GM19463 (cell line): ENCODE measurements around the gene TRPM4.
"Not testable (repeated sequence)": the region's sequence is repeated elsewhere in the genome, so short reads cannot be mapped to it uniquely, and the experiment has no call there.

Experiments
- ATAC-seq: cut with Tn5 transposase; IDR thresholded peaks from one replicate; pipeline ENCODE4 v1.9.1; 2021; ENCODE audit warnings: mild to moderate bottlenecking, moderate library complexity; ENCODE audit not compliant: unreplicated experiment

Gene TRPM4

DNA sequence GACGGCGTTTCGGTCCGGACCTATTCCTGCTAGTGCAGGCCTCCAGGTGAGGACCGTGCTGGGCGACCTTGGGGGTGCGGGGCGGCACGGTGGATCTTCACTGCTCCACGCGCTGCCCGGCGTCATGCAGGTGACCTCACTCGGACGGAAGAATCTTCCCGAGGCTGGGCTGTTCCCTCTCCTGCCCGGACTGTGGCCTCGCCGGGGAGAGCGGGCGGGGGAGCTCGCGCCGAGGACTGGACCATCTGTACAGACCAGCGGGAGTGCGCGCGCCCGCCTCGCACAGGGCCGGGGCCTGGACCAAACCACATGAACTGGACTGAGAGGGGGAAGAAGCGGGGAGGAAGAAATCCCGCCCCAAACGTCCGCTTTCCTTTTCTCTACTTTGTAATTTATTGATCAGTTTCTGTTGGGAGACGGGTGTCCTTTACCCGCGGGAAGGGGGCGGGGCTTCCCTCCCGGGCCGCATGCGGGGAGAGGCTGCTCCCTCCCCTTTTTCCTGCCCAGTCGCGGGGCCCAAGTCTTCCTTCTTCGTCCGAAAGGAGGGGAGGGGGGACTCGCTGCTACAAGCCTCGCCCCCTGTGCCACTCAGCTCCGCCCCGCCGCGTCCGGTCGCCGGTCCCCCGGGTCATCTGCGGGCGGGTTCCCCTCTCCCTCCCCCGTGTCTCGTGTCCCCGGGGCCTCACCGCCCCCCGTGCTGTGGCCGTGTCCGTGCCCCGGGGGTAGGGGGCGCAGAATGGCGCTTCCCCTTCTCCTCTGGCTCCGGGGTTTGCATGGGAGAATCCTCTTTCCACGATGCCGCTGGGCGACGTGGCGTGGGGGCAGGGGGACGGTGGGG is 7.3 kb upstream of the TRPM4 start:
- no peak for ATAC-seq

DNA sequence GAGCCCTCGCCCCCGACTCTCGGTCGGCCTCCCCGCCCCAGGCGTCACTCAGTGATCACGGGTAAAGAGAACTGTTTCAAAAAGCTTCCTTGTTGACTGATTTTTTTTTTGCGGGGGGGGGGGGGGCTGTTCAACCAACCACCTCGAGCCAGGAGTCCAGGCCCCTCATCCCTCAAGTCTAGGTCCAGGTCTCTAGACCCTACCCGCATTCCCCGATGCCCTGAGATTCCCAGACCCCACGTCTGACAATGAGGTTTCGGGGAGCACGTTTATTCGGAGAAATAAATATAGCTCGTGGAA is 6.7 kb upstream of the TRPM4 start:
- no peak for ATAC-seq

DNA sequence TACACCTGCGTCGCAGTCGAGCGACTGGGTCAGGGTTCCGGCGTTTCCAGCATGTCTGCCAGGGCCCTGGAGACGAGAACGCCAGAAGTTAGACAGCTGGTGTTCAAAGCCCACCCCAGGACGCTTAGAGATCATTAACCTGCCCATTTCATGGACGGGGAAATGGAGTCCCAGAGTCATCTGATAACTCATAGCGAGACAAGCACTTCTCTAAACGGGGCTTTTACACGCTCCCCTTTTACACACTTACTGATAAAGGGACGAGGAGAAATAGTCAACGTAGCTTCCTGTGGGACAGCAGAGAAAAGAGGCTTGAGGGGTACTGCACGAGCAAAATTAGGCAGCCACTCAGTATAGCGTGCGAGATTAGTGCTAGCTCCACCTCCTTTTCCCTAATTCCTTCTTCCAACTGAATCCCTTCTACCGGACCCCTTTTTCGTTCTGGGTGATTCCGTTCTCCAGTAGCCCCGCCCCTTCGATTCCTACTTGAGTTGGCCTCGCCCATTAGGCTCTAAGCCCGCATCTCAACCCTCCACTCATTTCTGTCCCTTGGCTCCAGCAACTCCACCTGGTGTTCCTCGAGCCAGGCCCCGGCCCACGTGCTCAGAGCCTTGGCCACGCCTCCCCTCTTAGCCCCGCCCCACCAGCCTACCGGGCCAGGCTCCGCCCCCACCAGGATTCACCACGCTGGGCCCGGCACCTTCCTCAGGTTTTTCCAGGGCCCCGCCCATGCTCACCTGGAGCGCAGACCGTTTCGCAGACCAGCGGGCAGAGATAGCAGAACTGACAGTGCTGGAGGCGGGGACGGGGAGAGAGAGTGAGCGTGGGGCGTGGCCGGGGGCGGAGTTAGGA is 6.1 kb upstream of the TRPM4 start:
- ATAC-seq, result no peak

DNA sequence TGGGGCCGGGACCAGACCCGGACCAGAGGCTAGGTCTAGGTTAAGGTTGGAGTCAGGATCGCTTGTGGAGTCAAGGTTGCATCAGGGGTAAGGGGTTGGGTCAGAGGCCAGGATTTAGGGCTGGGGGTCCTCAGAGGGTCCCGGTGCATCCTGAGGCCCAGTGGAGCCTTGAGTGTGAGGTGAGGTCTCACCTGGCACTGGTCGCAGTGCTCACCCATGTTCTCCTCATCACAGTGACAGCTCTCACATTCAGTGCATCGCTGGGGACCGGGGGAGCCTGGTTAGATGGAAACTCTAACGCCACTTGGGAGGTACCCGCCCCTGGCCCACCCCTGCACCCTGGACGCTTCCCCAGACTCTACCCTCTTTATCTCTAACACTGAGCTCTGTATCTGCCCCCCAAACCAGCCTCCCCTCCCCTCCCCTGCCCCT is 5.5 kb upstream of the TRPM4 start:
- ATAC-seq, result no peak

DNA sequence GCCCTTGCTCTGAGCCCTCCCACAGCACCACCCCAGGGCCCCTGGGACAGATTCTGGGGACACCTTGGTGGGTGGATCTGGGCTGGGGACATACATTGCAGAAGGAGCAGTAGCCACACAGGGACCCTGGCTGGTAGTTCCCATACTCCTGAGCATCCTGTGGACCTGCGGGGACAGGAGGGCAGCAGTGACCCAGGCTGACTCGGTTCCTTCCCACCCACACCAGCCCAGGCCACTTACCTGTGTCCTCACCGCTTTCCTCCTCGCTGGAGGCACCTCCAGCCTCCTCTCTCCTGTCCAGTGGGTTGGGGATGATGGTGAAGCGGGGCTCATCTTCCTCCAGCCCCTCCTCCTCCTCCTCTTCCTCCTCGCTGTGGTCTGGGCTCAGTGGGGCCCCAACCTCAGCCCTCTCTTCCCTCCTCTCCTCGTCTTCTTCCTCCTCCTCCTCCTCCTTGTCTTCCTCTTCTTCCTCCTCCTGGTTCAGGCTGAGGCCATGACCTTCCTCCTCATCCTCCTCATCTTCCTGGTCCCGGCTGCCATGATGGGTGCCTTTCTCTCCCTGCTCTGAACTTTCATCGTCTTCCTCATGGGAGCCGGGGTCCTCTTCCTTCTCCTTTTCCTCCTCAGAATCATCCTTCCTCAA is 4.3 kb upstream of the TRPM4 start:
- ATAC-seq, result no peak

DNA sequence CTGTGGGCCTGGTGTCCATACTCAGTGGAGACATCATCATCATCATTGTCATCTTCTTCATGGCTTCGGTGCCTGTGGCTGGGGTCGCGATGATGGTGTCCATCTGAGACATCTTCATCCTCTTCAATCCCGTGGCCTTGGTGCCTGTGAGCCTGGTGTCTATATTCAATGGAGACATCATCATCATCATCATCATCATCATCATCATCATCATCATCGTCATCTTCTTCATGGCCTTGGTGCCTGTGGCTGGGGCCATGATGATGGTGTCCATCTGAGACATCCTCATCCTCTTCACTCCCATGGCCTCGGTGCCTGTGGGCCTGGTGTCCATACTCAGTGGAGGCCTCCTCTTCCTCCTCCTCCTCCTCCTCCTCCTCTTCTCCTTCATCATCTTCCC is 3.3 kb upstream of the TRPM4 start:
- ATAC-seq, result no peak

DNA sequence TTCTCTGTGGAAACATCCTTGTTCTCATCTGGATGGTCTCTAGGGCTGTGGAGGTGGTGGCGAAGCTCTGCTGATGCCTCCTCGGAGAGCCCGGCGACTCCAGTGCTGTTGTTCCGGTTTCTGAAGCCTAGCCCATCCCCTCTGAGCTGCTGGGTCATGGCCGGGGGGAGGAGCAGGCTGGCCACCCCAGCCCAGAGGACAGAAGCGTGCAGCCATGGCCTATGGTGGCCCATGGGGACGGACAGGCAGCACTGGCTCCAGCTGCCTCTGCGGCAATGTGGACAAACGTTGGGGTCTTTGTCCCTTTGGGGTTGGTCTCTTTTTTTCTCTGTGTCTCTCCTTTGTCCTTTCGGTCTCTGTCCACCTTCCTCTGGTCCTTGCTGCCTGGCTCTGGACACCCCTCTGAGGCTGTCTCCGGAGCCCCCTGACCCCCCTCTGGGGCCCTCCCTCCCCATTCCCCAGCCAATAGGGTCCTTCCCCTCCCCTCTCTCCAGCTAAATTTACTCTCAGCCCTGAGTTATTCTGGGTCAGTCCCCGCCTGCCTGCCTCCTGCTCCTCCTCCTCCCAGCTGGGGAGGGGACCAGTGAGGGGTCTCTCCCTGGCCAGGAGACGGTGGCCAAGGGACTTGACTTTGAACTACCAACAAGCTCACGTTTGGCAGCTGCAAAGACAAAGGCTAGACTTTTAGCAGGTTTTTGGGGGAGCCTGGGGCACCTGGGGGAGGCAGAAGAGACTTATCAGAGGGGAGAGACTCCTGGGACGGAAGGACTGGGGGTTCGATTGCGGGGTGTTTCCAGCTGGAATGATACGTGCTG is 2.4 kb upstream of the TRPM4 start, which contains the start of gene HRC:
TSS of gene HRC (minus strand) at position 392 of the 815 bp plus-strand sequence. CDS start at position 233, 159 bp downstream.
- no peak for ATAC-seq

DNA sequence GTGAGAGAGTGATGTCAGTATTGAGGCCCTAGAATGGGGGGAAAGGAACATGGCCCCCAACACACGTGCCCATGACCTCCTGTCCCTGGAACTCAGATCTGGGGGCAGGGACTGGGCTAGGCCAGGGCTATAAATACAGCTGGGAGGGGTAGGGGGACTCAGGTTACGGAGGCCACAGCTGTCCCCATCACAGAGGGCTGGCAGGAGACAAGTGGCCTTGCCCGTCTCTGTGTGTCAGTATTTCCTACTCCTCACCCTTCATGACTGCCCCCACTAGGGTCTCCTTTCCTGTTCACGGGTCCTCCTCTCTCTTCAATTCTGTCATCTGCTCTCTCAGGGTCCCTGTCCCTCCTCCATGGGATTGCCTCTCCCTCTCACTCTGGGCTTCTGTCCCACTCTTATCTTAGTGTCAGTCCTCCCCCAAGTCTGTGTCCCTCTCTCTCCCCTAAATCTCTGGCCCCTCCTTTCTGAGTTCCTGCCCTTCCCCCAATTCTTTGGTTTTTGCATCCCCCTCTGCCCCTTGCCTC is 1.7 kb upstream of the TRPM4 start:
- ATAC-seq, result no peak

DNA sequence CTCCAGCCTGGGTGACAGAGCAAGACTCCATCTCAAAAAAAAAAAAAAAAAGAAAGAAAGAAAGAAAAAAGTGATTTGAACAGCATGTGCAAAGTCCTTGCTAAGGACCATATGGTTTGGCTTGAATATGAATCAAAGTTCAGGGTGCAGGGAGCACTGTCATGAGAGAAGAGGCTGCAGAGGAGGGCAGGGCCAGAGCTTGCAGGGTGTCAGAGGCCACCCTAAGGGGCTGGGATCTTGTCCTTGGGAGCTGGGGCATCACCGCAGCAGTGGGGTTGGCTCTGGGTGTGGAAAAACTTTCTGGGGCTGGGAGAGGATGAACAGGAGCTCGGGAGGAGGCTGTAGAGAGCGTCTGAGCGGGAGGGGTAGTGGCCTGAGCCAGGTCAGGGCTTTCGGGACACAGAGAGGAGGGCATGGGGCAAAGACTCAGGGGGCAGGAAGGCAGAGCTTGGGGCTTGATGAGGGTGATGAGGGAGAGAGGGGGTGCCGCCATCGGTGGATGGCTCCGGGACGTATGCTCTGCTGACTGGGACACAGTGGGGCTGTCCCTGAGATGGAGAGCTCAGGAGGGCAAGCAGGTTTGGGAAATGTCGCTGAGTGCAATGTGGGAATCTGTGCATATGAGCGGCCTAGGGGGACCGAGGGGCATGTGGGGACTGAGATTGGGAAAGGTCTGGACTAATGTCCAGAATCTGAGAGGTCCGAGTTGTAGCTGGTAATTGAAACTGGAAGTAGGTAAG is 3.0 kb downstream of the TRPM4 start:
- no peak for ATAC-seq

DNA sequence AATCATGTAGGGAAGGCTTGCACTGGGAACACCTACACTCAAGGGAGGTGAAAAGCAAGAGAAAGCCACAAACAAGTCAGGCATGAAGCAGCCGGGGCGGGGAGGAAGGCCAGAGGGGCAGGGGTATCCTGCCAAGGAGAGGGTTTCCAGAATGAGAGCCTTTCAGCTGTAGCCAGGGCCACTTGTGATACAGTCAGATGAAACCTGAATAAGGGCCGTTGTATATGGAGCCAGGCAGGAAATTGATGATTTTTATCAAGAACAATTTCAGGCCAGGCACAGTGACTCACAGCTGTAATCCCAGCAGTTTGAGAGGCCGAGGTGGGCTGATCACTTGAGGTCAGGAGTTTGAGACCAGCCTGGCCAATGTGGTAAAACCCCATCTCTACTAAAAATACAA is 4.4 kb downstream of the TRPM4 start:
- ATAC-seq, result no peak

DNA sequence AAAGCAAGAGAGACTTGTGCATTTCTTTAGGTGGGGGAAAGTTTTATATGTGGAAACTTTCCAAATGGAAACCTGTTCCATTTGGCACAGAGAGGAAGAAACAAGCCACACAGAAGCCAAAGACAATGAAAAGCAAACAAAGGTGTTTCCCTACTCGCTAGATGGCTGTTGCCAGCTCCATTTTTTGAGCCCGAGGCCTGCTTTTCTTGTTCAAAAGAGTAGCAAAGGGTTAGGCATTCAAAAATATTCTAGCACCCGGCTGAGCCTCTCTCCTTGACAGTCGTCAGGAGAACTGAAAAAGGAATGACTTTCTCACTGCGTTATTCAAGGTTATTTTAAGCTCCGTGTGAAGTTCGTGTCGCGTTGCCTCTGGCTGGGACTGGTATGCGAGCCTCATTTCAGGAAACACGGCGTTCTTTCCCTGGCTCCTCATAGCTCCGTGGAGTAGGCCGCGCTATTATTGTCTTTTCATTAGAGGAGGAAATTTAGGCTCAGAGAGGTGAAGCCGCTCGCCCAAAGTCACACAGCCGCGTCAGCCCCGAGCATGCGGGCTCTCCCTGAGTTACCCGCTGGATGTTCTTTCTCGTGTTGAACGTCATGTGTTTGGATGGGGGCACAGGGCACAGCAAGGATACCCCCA is 7.6 kb downstream of the TRPM4 start:
- no peak for ATAC-seq

DNA sequence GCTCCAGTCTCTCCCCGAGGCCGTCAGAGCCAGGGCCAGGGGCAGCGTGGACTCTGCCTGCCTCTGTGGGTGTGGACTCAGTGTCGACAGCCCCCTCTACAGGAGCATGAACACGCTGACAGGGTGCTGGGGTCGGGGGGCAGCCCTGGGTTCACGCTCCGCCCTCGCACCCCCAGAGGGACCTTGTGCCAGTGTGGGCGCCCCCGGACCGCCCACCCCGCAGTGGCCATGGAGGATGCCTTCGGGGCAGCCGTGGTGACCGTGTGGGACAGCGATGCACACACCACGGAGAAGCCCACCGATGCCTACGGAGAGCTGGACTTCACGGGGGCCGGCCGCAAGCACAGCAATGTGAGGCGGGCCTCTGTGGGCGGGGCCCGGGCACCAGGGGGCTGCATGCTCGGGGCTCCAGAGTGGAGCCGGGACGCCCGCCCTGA is 8.3 kb downstream of the TRPM4 start:
- no peak for ATAC-seq

DNA sequence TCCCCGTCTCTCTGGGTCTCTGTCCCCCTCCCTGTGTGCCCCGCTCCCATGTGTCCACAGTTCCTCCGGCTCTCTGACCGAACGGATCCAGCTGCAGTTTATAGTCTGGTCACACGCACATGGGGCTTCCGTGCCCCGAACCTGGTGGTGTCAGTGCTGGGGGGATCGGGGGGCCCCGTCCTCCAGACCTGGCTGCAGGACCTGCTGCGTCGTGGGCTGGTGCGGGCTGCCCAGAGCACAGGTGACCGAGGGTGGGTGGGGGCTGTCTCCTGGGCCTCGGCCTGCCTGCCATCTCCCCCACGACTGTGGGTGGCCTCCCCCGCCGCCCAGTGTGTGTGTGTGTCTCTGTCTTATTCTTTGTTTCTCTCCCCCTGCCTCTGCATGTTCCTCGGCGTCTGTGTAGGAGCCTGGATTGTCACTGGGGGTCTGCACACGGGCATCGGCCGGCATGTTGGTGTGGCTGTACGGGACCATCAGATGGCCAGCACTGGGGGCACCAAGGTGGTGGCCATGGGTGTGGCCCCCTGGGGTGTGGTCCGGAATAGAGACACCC is 10.3 kb downstream of the TRPM4 start:
- no peak for ATAC-seq

DNA sequence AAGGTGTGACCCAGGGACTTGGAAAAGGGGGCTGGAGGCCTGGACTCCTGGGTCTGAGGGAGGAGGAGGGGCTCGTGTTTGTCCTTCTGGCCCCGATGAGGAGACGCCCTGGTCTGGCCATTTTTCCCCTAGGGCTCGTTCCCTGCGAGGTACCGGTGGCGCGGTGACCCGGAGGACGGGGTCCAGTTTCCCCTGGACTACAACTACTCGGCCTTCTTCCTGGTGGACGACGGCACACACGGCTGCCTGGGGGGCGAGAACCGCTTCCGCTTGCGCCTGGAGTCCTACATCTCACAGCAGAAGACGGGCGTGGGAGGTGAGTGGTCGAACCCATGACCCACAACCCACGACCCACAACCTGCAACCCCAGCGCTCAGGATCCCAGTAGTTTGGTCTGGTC is 10.8 kb downstream of the TRPM4 start:
- no peak for ATAC-seq

DNA sequence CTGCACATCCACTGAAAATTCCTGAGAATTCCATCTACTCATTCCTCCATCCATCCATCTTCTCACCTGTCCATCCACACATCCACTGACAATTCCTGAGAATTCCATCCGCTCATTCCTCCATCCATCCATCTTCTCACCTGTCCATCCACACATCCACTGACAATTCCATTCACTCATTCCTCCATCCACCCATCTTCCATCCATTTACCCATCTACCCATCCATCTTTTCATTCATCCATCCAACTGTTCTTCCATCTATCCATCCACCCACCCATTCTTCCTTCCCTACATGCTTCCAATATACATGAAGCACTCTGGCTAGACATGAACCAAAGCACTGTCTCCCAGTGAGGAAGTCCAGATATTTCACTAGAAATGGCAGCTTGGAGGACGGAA is 15.6 kb downstream of the TRPM4 start:
- no peak for ATAC-seq

DNA sequence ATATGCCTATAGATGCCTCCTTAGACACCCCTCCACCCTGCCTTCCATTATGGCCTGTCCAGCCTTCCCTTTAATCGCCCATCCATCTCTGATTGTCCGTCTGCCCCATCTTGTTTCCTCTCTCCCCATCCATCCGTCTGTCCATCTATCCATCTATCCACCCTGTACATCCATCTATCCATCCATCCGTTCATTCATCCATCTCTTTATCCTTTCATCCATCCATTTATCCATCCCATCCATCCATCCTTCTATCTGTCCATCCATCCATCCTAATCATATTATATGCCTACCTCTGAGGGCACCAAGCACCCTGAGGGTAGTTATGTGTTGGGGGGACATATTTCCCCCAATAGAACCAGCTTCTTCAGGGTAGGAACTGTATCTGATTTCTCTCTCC is 23.1 kb downstream of the TRPM4 start:
- no peak for ATAC-seq

DNA sequence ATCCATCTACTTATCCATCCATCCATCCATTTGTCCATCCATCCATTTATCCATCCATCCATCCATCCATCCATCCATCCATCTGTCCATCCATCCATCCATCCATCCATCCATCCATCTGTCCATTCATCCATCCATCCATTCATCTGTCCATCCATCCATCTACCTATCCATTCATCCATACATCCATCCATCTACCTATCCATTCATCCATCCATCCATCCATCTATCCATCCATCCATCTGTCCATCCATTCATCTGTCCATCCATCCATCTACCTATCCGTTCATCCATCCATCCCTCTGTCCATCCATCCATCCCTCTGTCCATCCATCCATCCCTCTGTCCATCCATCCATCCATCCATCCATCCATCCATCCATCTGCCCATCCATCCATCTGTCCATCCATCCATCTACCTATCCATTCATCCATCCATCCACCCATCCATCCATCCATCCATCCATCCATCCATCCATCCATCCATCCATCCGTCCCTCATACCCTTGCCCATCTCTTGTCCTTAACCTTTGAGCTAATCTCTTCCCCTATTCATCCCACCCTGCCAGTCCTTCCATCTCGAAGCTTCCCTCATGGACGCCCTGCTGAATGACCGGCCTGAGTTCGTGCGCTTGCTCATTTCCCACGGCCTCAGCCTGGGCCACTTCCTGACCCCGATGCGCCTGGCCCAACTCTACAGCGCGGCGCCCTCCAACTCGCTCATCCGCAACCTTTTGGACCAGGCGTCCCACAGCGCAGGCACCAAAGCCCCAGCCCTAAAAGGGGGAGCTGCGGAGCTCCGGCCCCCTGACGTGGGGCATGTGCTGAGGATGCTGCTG is 24.6 kb downstream of the TRPM4 start:
- ATAC-seq, result not testable (repeated sequence)

DNA sequence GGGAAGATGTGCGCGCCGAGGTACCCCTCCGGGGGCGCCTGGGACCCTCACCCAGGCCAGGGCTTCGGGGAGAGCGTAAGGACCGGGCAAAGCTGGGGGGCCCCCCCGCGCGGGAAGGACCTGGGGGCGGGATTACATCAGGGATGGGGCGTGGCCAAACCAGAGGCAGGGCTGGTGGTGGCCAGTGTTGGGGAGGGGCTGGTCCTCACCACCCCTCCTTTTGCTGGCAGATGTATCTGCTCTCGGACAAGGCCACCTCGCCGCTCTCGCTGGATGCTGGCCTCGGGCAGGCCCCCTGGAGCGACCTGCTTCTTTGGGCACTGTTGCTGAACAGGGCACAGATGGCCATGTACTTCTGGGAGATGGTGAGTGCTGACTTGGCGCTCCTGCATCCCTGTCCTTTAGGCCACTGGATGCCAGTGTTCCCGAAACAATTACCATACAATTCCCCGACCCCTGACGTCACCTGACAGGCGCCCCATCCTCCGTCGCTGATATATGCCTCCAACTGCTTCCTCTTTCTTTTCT is 25.3 kb downstream of the TRPM4 start:
- ATAC-seq, result no peak
